Measurements from ENCODE around the gene KRT16. TPM values are rescaled to one million over a fixed set of nuclear protein-coding genes. Genes with fewer than 3 reads are reported as not detected.

The KRT16 gene
- total and polyA plus RNA-seq, 2 of the 8 experiments (the other 6 are each of a cell fraction or from before 2014, with no cell fraction given): not detected

GRCh38 chr17:41599680-41600079 is 12.9 kb downstream of the KRT16 start:
- H3K18ac ChIP-seq (ENCODE audit: extremely low read depth, low read length): no peak overlapping the region
- no peak overlapping the region for H2AK5ac ChIP-seq (ENCODE audit: low read depth, low read length)
- WGBS, 2 experiments (ENCODE audit: extremely low coverage in 1 of 2, insufficient coverage in 1 of 2, insufficient read length in 1 of 2, insufficient replicate concordance in 2 of 2, low coverage in 1 of 2, low lambda C conversion rate in 2 of 2, missing lambda C conversion rate in 1 of 2): 60% methylated on average over 1 of the region's 1 CpG; no CpG with 5 or more reads in 1 of the 2 experiments
- peaks cover 15% of the 10 kb centered on the region; the same call in 1 of the 2 replicates for H3K23me2 ChIP-seq (ENCODE audit: low read depth, low read length)
- ChIA-PET POLR2A (ENCODE audit: partially characterized antibody) (interaction anchor here (1.9 kb wide), 1 partner anchor 71 kb away, joined by 5 read pairs; the partner anchor contains the start of gene KRT19), CTCF (ENCODE audit: partially characterized antibody) (interaction anchor here (0.7 to 5.0 kb wide), 5 partner anchors 10 to 212 kb away, joined by 3 to 23 read pairs (median 5); no protein-coding TSS in a partner anchor)
- no peak overlapping the region for H2BK120ac ChIP-seq (replicated peaks; ENCODE audit: low read depth, low read length)
- no peaks in the 10 kb centered on the region for H3K79me1 ChIP-seq (ENCODE audit: low read depth, low read length)
- no peak overlapping the region for H4K91ac ChIP-seq (replicated peaks; ENCODE audit: insufficient read length, low read length)
- no peak overlapping the region for H2BK5ac ChIP-seq (ENCODE audit: low read depth, low read length)
- H2BK15ac ChIP-seq (ENCODE audit: low read length): no peak overlapping the region
- FAIRE-seq (no peak), DNase-seq (ENCODE audit: low read depth in 1 of 2, low spot score in 2 of 2) (no peak)
- no peak overlapping the region for H3K4ac ChIP-seq (replicated peaks; ENCODE audit: insufficient read length, low read depth, low read length)
- H3K9ac ChIP-seq (replicated peaks in 1 of 4; ENCODE audit: extremely low read depth in 1 of 4, low read depth in 3 of 4, low read length in 3 of 4): no peak overlapping the region
- H3K23ac ChIP-seq (ENCODE audit: insufficient read length): no peak overlapping the region
- H2BK20ac ChIP-seq (ENCODE audit: low read length): no peak overlapping the region
- H3K36me3 ChIP-seq (ENCODE audit: control insufficient read depth in 2 of 4, insufficient read depth in 4 of 4, low read length in 3 of 4): no peaks in the 10 kb centered on the region
- no peak overlapping the region for H3K14ac ChIP-seq (ENCODE audit: insufficient read length)
- H3K9me3 ChIP-seq (ENCODE audit: insufficient read depth in 2 of 2, low read depth in 1 of 2, low read length in 1 of 2): no peaks in the 10 kb centered on the region
- no peak overlapping the region for H3K4me3 ChIP-seq (ENCODE audit: extremely low read depth in 1 of 4, insufficient read depth in 2 of 4, low read depth in 3 of 4, low read length in 4 of 4)
- no peak overlapping the region for H4K5ac ChIP-seq (ENCODE audit: insufficient read length, low read depth, low read length)
- no peak overlapping the region for H4K8ac ChIP-seq (ENCODE audit: extremely low read depth, insufficient read depth, low read length)
- no peak overlapping the region for H2AFZ ChIP-seq (ENCODE audit: low read length)
- peaks cover 0 to 2% of the 10 kb centered on the region in 2 experiments for H4K20me1 ChIP-seq (replicated peaks in 1 of 2; ENCODE audit: control insufficient read depth in 1 of 2, insufficient read depth in 2 of 2, low read length in 2 of 2)
- H3K4me2 ChIP-seq (ENCODE audit: insufficient read depth in 1 of 2, low read depth in 2 of 2, low read length in 2 of 2): no peak overlapping the region
- H3K79me2 ChIP-seq (ENCODE audit: control insufficient read depth in 1 of 2, insufficient read depth in 2 of 2, low read length in 2 of 2): no peaks in the 10 kb centered on the region
- no peak overlapping the region for H2BK12ac ChIP-seq (ENCODE audit: low read depth, low read length)
- H3K27ac ChIP-seq (ENCODE audit: low read depth, low read length): no peak overlapping the region
- no peaks in the 10 kb centered on the region for H3K4me1 ChIP-seq (replicated peaks in 1 of 4; ENCODE audit: control insufficient read depth in 3 of 4, insufficient read depth in 4 of 4, low read length in 3 of 4)
- no peaks in the 10 kb centered on the region for H3K27me3 ChIP-seq (replicated peaks in 1 of 4; ENCODE audit: control insufficient read depth in 3 of 4, extremely low read depth in 1 of 4, insufficient read depth in 3 of 4, low read length in 3 of 4)
- no peak overlapping the region for H3K56ac ChIP-seq (replicated peaks; ENCODE audit: insufficient read length, low read depth, low read length)
- TF ChIP-seq CHD1 (IDR thresholded peaks at IDR 0.05; ENCODE audit: low read depth, low read length) (no peak), POLR2A (IDR thresholded peaks at IDR 0.05; ENCODE audit: control extremely low read depth in 1 of 2, low read depth in 2 of 2, low read length in 2 of 2) (no peak), KDM4A (IDR thresholded peaks at IDR 0.05; ENCODE audit: low read depth, low read length, severe bottlenecking) (no peak), EZH2 (IDR thresholded peaks at IDR 0.05; ENCODE audit: low read depth, low read length, severe bottlenecking) (no peak), FOSL1 (IDR thresholded peaks at IDR 0.05; ENCODE audit: insufficient read depth, low read depth, low read length) (no peak), SP2 (IDR thresholded peaks at IDR 0.05; ENCODE audit: low read length) (no peak), TBP (IDR thresholded peaks at IDR 0.05; ENCODE audit: low read depth, low read length) (no peak), CREB1 (IDR thresholded peaks at IDR 0.05) (no peak), KDM5A (IDR thresholded peaks at IDR 0.05; ENCODE audit: low read length) (no peak), POLR2AphosphoS5 (IDR thresholded peaks at IDR 0.05; ENCODE audit: low read depth, low read length) (no peak), MAFK (IDR thresholded peaks at IDR 0.05; ENCODE audit: low read depth, low read length) (no peak), GTF2F1 (IDR thresholded peaks at IDR 0.05; ENCODE audit: borderline replicate concordance, low read depth, low read length) (no peak), MAX (IDR thresholded peaks at IDR 0.05) (no peak)

All from H1 (cell line).